ENCODE measurements around the gene PARK7. TPM values are rescaled to one million over a fixed set of nuclear protein-coding genes. Genes with fewer than 3 reads are reported as not detected.

The PARK7 gene
- total and polyA plus RNA-seq, 7 donors: 176 to 270 (median 243) TPM

- H3K4me3 ChIP-seq: no peak overlapping the region
- TF ChIP-seq POLR2AphosphoS5 (IDR thresholded peaks at IDR 0.05): peak in 2 of 4 donors; percentile 27 to 34
- TF ChIP-seq EP300 (IDR thresholded peaks at IDR 0.05): no peak
- H3K9me3 ChIP-seq: no peaks in the 10 kb centered on the region
- WGBS, 2 donors: 14 to 44% methylated on average over 5 of the region's 5 CpGs
- intact Hi-C loops (cut with DNase I): loop anchor here (5.0 to 10.0 kb wide), 2 partner anchors 40 to 327 kb away; no protein-coding TSS in a partner anchor
- H3K27ac ChIP-seq: peak overlapping the region; percentile 72 to 99 (median 97)
- H3K27me3 ChIP-seq: no peaks in the 10 kb centered on the region
- H3K36me3 ChIP-seq: peaks cover 6 to 22% (median 18%) of the 10 kb centered on the region in 4 donors
- no peak for DNase-seq
- H3K4me1 ChIP-seq: peaks cover 0 to 85% (median 74%) of the 10 kb centered on the region in 4 donors
Measured at GRCh38 chr1:8017495-8018197, 56.1 kb downstream of the PARK7 start.

DNA sequence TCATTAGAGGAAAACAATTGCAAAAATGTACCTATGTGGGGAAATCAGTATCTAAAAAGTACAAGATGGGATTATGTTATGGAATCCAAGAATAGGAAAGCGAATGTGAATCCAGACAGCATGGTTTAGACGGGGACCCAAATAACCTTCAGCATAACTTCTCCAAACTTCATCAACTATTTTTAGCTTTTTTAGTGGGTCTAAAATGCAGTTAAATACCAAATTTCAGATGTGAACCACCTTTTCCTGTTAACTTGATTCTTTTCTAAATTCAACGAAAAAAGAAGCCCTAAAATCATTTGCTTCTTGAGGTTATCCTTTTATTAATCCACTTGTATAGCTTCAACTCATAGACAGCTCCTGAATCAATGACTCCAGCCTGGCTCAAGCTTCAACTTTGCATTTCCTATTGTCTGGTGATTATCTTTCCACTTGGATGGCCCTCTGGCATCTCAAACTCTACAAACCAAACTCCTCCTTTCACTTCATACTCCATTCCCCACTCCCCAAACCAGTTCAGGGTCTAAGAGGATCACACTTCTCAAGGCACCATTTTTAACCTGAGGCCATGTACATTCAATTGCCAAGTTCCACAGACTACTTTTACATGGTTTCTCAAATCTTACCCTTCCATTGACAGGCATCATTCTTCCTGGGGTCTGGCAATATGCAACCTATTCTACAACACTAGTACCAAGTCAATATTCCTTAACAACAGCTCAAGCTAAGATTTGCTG is 57.1 kb downstream of the PARK7 start:
- WGBS, 2 donors: 89 to 94% methylated on average over 3 of the region's 3 CpGs

DNA sequence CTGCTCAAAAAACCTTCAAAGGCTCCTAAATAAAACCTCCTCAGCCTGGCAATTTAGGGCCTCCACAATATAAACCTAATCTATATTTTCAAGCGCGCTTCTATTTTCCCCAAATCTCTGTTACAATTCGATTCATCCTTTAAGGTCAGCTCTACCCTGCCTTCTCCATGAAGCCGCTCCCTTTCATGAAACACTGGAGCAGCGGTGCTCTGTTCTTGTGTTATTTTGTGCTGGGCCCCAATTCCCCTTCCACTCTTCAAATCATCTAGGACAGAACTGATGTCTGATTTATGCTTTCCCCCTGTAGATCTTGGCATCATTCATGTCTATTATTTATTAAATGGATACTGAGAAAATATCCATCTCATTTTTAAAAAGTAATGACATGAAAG is 57.7 kb downstream of the PARK7 start:
- Histone ChIP-seq H3K4me3 (no peak overlapping the region), H3K27ac (peak overlapping the region; percentile 72 to 99 (median 97)), H3K4me1 (peaks cover 0 to 100% (median 89%) of the 10 kb centered on the region in 4 donors), H3K36me3 (peaks cover 0 to 7% (median 4%) of the 10 kb centered on the region in 4 donors), H3K27me3 (no peaks in the 10 kb centered on the region), H3K9me3 (no peaks in the 10 kb centered on the region)
- WGBS, 2 donors: 97% methylated on average over 5 of the region's 5 CpGs
- intact Hi-C loops (cut with DNase I): loop anchor here (5.0 to 10.0 kb wide), 2 partner anchors 42 to 326 kb away; no protein-coding TSS in a partner anchor
- TF ChIP-seq CTCF (IDR thresholded peaks at IDR 0.05) (no peak), EP300 (IDR thresholded peaks at IDR 0.05) (no peak), POLR2A (IDR thresholded peaks at IDR 0.05) (no peak), POLR2AphosphoS5 (IDR thresholded peaks at IDR 0.05) (no peak)
- no peak for DNase-seq

More for the DNA sequence above, 57.1 kb downstream of the PARK7 start:
- H3K36me3 ChIP-seq: peaks cover under 1 to 12% (median 9%) of the 10 kb centered on the region in 4 donors
- no peak overlapping the region for H3K4me3 ChIP-seq
- peaks cover 0 to 95% (median 84%) of the 10 kb centered on the region in 4 donors for H3K4me1 ChIP-seq
- intact Hi-C loops (cut with DNase I): loop anchor here (5.0 to 10.0 kb wide), 2 partner anchors 41 to 326 kb away; no protein-coding TSS in a partner anchor
- H3K27me3 ChIP-seq: no peaks in the 10 kb centered on the region
- H3K27ac ChIP-seq: peak overlapping the region; percentile 72 to 99 (median 97)
- TF ChIP-seq POLR2A (IDR thresholded peaks at IDR 0.05): no peak
- no peak for TF ChIP-seq EP300 (IDR thresholded peaks at IDR 0.05)
- peak in 1 of 4 donors; percentile 11 for TF ChIP-seq POLR2AphosphoS5 (IDR thresholded peaks at IDR 0.05)
- TF ChIP-seq CTCF (IDR thresholded peaks at IDR 0.05): no peak
- DNase-seq: no peak
- H3K9me3 ChIP-seq: no peaks in the 10 kb centered on the region

DNA sequence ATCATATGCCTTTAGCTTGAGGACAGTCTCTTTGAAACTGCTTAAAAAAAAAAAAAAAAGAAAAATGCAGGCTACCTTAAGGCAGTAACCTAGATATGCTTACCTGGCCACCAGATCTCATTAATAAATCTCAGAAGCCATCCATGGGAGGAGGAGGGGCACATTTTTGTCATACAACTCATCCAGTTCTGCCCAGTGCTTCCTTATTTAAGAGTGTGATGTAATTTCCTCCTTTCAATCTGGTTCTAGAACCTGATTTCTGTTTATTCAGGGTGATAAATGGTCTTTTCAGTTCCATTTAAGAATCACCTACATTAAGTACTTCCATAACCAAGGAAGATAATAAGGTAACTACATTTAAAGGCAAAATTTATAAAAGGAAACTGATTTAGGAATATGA is 58.5 kb downstream of the PARK7 start:
- TF ChIP-seq POLR2A (IDR thresholded peaks at IDR 0.05) (no peak), POLR2AphosphoS5 (IDR thresholded peaks at IDR 0.05) (peak in 2 of 4 donors; percentile 29 to 32)
- DNase-seq: no peak
- Histone ChIP-seq H3K4me3 (no peak overlapping the region), H3K27me3 (no peaks in the 10 kb centered on the region), H3K27ac (peak overlapping the region; percentile 72 to 99 (median 97)), H3K4me1 (peaks cover 0 to 96% (median 90%) of the 10 kb centered on the region in 4 donors), H3K36me3 (no peaks in the 10 kb centered on the region), H3K9me3 (no peaks in the 10 kb centered on the region)
- intact Hi-C loops (cut with DNase I): no loop called here

- Histone ChIP-seq H3K27ac (peak overlapping the region; percentile 96 to 99 (median 97)), H3K27me3 (no peaks in the 10 kb centered on the region), H3K4me3 (peak overlapping the region in 1 of 4 donors; percentile 2), H3K9me3 (no peaks in the 10 kb centered on the region), H3K36me3 (no peaks in the 10 kb centered on the region), H3K4me1 (peaks cover 0 to 83% (median 79%) of the 10 kb centered on the region in 4 donors)
- WGBS, 2 donors: 96% methylated on average over 6 of the region's 6 CpGs
- DNase-seq: no peak
- intact Hi-C loops (cut with DNase I): no loop called here
- TF ChIP-seq EP300 (IDR thresholded peaks at IDR 0.05): no peak
- no peak for TF ChIP-seq POLR2A (IDR thresholded peaks at IDR 0.05)
- TF ChIP-seq CTCF (IDR thresholded peaks at IDR 0.05): no peak
- no peak for TF ChIP-seq POLR2AphosphoS5 (IDR thresholded peaks at IDR 0.05)
Measured at GRCh38 chr1:8021676-8022266, 60.3 kb downstream of the PARK7 start.

Data from sigmoid colon (tissue), 7 donors.